Germinal center (tissue), 1 donor: ENCODE results near the gene STOM.

Experiments used
- DNase-seq: peaks from one replicate; pipeline ENCODE4 v3.0.0; 2012; ENCODE audit warnings: mixed read lengths, low spot score

Gene STOM

GRCh38 chr9:121348221-121348620 lies 21.8 kb downstream of the STOM start:
- no peak for DNase-seq

GRCh38 chr9:121345070-121345469 lies 25.0 kb downstream of the STOM start:
- no peak for DNase-seq

- DNase-seq: no peak
Observed at GRCh38 chr9:121344184-121344583, 25.9 kb downstream of the STOM start.

- no peak for DNase-seq
Observed at GRCh38 chr9:121340676-121341392, 29.2 kb downstream of the STOM start.

GRCh38 chr9:121339437-121339836 lies 30.6 kb downstream of the STOM start:
- DNase-seq: no peak

GRCh38 chr9:121336665-121337064 lies 33.4 kb downstream of the STOM start:
- no peak for DNase-seq

GRCh38 chr9:121333950-121334773 lies 35.9 kb downstream of the STOM start:
- no peak for DNase-seq

GRCh38 chr9:121331992-121332685 lies 37.9 kb downstream of the STOM start:
- DNase-seq: no peak

- DNase-seq: no peak
Observed at GRCh38 chr9:121331549-121331948, 38.5 kb downstream of the STOM start.

GRCh38 chr9:121328876-121329681 lies 41.0 kb downstream of the STOM start:
- peak; percentile 20 for DNase-seq

GRCh38 chr9:121328476-121328875 lies 41.6 kb downstream of the STOM start:
- DNase-seq: no peak

- no peak for DNase-seq
Observed at GRCh38 chr9:121326901-121327613, 43.0 kb downstream of the STOM start.

GRCh38 chr9:121326130-121326838 lies 43.8 kb downstream of the STOM start:
- no peak for DNase-seq

- DNase-seq: no peak
Observed at GRCh38 chr9:121325387-121325786, 44.7 kb downstream of the STOM start.

GRCh38 chr9:121324755-121325154 lies 45.3 kb downstream of the STOM start:
- no peak for DNase-seq

GRCh38 chr9:121324316-121324715 lies 45.7 kb downstream of the STOM start:
- DNase-seq: no peak

- no peak for DNase-seq
Observed at GRCh38 chr9:121323449-121324151, 46.5 kb downstream of the STOM start.

- DNase-seq: no peak
Observed at GRCh38 chr9:121322737-121323448, 47.2 kb downstream of the STOM start.

- DNase-seq: no peak
Observed at GRCh38 chr9:121322037-121322736, 47.9 kb downstream of the STOM start.
